ENCODE results near the gene ARHGAP31. TPM values are rescaled to one million over a fixed set of nuclear protein-coding genes. Genes with fewer than 3 reads are reported as not detected.

Gene ARHGAP31
- total RNA-seq, 2 experiments from 2014 or later = 10.8 to 11.4 TPM

- Mint-ChIP-seq H3K4me1 (ENCODE audit: low read depth) (peaks cover 11% of the 10 kb centered on the region), H3K9me3 (no peaks in the 10 kb centered on the region), H3K4me3 (no peak overlapping the region), H3K36me3 (peaks cover 16% of the 10 kb centered on the region), H3K27me3 (no peaks in the 10 kb centered on the region), H3K27ac (no peak overlapping the region)
- DNase-seq = no peak
- ChIA-PET POLR2A (no interaction called here), CTCF (no interaction called here)
- intact Hi-C loops (cut with micrococcal nuclease) = no loop called here
Measured at GRCh38 chr3:119403201-119403600, 109.0 kb downstream of the ARHGAP31 start.

- Mint-ChIP-seq H3K27ac (no peak overlapping the region), H3K4me1 (ENCODE audit: low read depth) (peaks cover 11% of the 10 kb centered on the region), H3K27me3 (no peaks in the 10 kb centered on the region), H3K4me3 (no peak overlapping the region), H3K9me3 (no peaks in the 10 kb centered on the region), H3K36me3 (peaks cover 20% of the 10 kb centered on the region)
- intact Hi-C loops (cut with micrococcal nuclease) = no loop called here
- POLR2A ChIA-PET = no interaction called here
- CTCF ChIA-PET = no interaction called here
- no peak for DNase-seq
Measured at GRCh38 chr3:119405315-119405714, 111.1 kb downstream of the ARHGAP31 start.

GRCh38 chr3:119408243-119408950 is 114.2 kb downstream of the ARHGAP31 start:
- intact Hi-C loops (cut with micrococcal nuclease) = no loop called here
- H3K4me3 Mint-ChIP-seq = no peak overlapping the region
- no peaks in the 10 kb centered on the region for H3K9me3 Mint-ChIP-seq
- CTCF ChIA-PET = no interaction called here
- no peak overlapping the region for H3K27ac Mint-ChIP-seq
- DNase-seq = no peak
- no peaks in the 10 kb centered on the region for H3K27me3 Mint-ChIP-seq
- peaks cover 14% of the 10 kb centered on the region for H3K36me3 Mint-ChIP-seq
- POLR2A ChIA-PET = no interaction called here
- H3K4me1 Mint-ChIP-seq (ENCODE audit: low read depth) = no peaks in the 10 kb centered on the region

- CTCF ChIA-PET = no interaction called here
- POLR2A ChIA-PET = no interaction called here
- H3K36me3 Mint-ChIP-seq = peaks cover 15% of the 10 kb centered on the region
- no peak overlapping the region for H3K4me3 Mint-ChIP-seq
- intact Hi-C loops (cut with micrococcal nuclease) = no loop called here
- DNase-seq = no peak
- H3K4me1 Mint-ChIP-seq (ENCODE audit: low read depth) = no peaks in the 10 kb centered on the region
- no peaks in the 10 kb centered on the region for H3K27me3 Mint-ChIP-seq
- no peaks in the 10 kb centered on the region for H3K9me3 Mint-ChIP-seq
- H3K27ac Mint-ChIP-seq = no peak overlapping the region
Measured at GRCh38 chr3:119409844-119410243, 115.7 kb downstream of the ARHGAP31 start.

GRCh38 chr3:119413603-119414280 is 119.6 kb downstream of the ARHGAP31 start:
- intact Hi-C loops (cut with micrococcal nuclease) = no loop called here
- ChIA-PET POLR2A (no interaction called here), CTCF (no interaction called here)
- no peaks in the 10 kb centered on the region for H3K27me3 Mint-ChIP-seq
- no peaks in the 10 kb centered on the region for H3K9me3 Mint-ChIP-seq
- H3K36me3 Mint-ChIP-seq = peaks cover 16% of the 10 kb centered on the region
- H3K4me3 Mint-ChIP-seq = no peak overlapping the region
- H3K4me1 Mint-ChIP-seq (ENCODE audit: low read depth) = no peaks in the 10 kb centered on the region
- no peak for DNase-seq
- no peak overlapping the region for H3K27ac Mint-ChIP-seq

- DNase-seq = no peak
- H3K9me3 Mint-ChIP-seq = no peaks in the 10 kb centered on the region
- no peaks in the 10 kb centered on the region for H3K4me1 Mint-ChIP-seq (ENCODE audit: low read depth)
- no peak overlapping the region for H3K4me3 Mint-ChIP-seq
- CTCF ChIA-PET = interaction anchor here (1.0 kb wide), 1 partner anchor 55 kb away, joined by 3 read pairs; no protein-coding TSS in a partner anchor
- POLR2A ChIA-PET = no interaction called here
- H3K27ac Mint-ChIP-seq = no peak overlapping the region
- intact Hi-C loops (cut with micrococcal nuclease) = no loop called here
- H3K36me3 Mint-ChIP-seq = peaks cover 7% of the 10 kb centered on the region
- no peaks in the 10 kb centered on the region for H3K27me3 Mint-ChIP-seq
Measured at GRCh38 chr3:119416873-119417272, 122.7 kb downstream of the ARHGAP31 start.

- CTCF ChIA-PET = no interaction called here
Measured at GRCh38 chr3:119417771-119418512, 123.8 kb downstream of the ARHGAP31 start.

GRCh38 chr3:119418641-119419040 is 124.5 kb downstream of the ARHGAP31 start:
- no peaks in the 10 kb centered on the region for H3K27me3 Mint-ChIP-seq
- H3K4me1 Mint-ChIP-seq (ENCODE audit: low read depth) = no peaks in the 10 kb centered on the region
- intact Hi-C loops (cut with micrococcal nuclease) = no loop called here
- CTCF ChIA-PET = interaction anchor here (0.7 kb wide), 1 partner anchor 21 kb away, joined by 3 read pairs; no protein-coding TSS in a partner anchor
- H3K36me3 Mint-ChIP-seq = peaks cover 7% of the 10 kb centered on the region
- no peak overlapping the region for H3K4me3 Mint-ChIP-seq
- no peak for DNase-seq
- H3K27ac Mint-ChIP-seq = no peak overlapping the region
- POLR2A ChIA-PET = no interaction called here
- H3K9me3 Mint-ChIP-seq = no peaks in the 10 kb centered on the region

More at GRCh38 chr3:119417771-119418512, 123.8 kb downstream of the ARHGAP31 start:
- Mint-ChIP-seq H3K27ac (no peak overlapping the region), H3K27me3 (no peaks in the 10 kb centered on the region), H3K36me3 (peaks cover 7% of the 10 kb centered on the region), H3K4me1 (ENCODE audit: low read depth) (no peaks in the 10 kb centered on the region), H3K9me3 (no peaks in the 10 kb centered on the region), H3K4me3 (no peak overlapping the region)
- POLR2A ChIA-PET = no interaction called here
- no peak for DNase-seq
- intact Hi-C loops (cut with micrococcal nuclease) = no loop called here

GRCh38 chr3:119420196-119420595 is 126.0 kb downstream of the ARHGAP31 start:
- H3K27ac Mint-ChIP-seq = no peak overlapping the region
- no peaks in the 10 kb centered on the region for H3K4me1 Mint-ChIP-seq (ENCODE audit: low read depth)
- peaks cover 6% of the 10 kb centered on the region for H3K9me3 Mint-ChIP-seq
- POLR2A ChIA-PET = no interaction called here
- no peak for DNase-seq
- CTCF ChIA-PET = no interaction called here
- intact Hi-C loops (cut with micrococcal nuclease) = no loop called here
- peaks cover 5% of the 10 kb centered on the region for H3K36me3 Mint-ChIP-seq
- H3K27me3 Mint-ChIP-seq = no peaks in the 10 kb centered on the region
- H3K4me3 Mint-ChIP-seq = no peak overlapping the region

GRCh38 chr3:119427669-119428068 is 133.5 kb downstream of the ARHGAP31 start:
- peaks cover 48% of the 10 kb centered on the region for H3K36me3 Mint-ChIP-seq
- no peaks in the 10 kb centered on the region for H3K27me3 Mint-ChIP-seq

GRCh38 chr3:119428538-119428937 is 134.4 kb downstream of the ARHGAP31 start:
- H3K9me3 Mint-ChIP-seq = peaks cover 64% of the 10 kb centered on the region
- ChIA-PET CTCF (no interaction called here), POLR2A (interaction anchor here (1.0 kb wide), 1 partner anchor 11 kb away, joined by 3 read pairs; no protein-coding TSS in a partner anchor)
- no peak overlapping the region for H3K27ac Mint-ChIP-seq
- H3K4me3 Mint-ChIP-seq = no peak overlapping the region
- no peaks in the 10 kb centered on the region for H3K27me3 Mint-ChIP-seq
- intact Hi-C loops (cut with micrococcal nuclease) = no loop called here
- no peak for DNase-seq
- H3K4me1 Mint-ChIP-seq (ENCODE audit: low read depth) = no peaks in the 10 kb centered on the region
- H3K36me3 Mint-ChIP-seq = peaks cover 56% of the 10 kb centered on the region

More at GRCh38 chr3:119427669-119428068, 133.5 kb downstream of the ARHGAP31 start:
- ChIA-PET POLR2A (interaction anchor here (1.0 kb wide), 1 partner anchor 12 kb away, joined by 3 read pairs; no protein-coding TSS in a partner anchor), CTCF (no interaction called here)
- peaks cover 64% of the 10 kb centered on the region for H3K9me3 Mint-ChIP-seq
- H3K4me1 Mint-ChIP-seq (ENCODE audit: low read depth) = no peaks in the 10 kb centered on the region
- no peak overlapping the region for H3K27ac Mint-ChIP-seq
- no peak overlapping the region for H3K4me3 Mint-ChIP-seq
- intact Hi-C loops (cut with micrococcal nuclease) = no loop called here
- no peak for DNase-seq

GRCh38 chr3:119433613-119434325 is 139.6 kb downstream of the ARHGAP31 start:
- Mint-ChIP-seq H3K27me3 (no peaks in the 10 kb centered on the region), H3K27ac (no peak overlapping the region), H3K36me3 (peaks cover 87% of the 10 kb centered on the region), H3K4me3 (no peak overlapping the region), H3K9me3 (peaks cover 23% of the 10 kb centered on the region), H3K4me1 (ENCODE audit: low read depth) (no peaks in the 10 kb centered on the region)
- ChIA-PET POLR2A (no interaction called here), CTCF (interaction anchor here (1.0 kb wide), 1 partner anchor 159 kb away, joined by 3 read pairs; no protein-coding TSS in a partner anchor)
- intact Hi-C loops (cut with micrococcal nuclease) = no loop called here
- DNase-seq = no peak

All from activated CD4-positive, alpha-beta memory T cell treated with anti-CD3 and anti-CD28 coated beads for 36 hours (primary cell).